ENCODE data around the gene ZDHHC5. TPM values are rescaled to one million over a fixed set of nuclear protein-coding genes. Genes with fewer than 3 reads are reported as not detected.
"Not testable (repeated sequence)": the region's sequence is repeated elsewhere in the genome, so short reads cannot be mapped to it uniquely, and the experiment has no call there.

Gene ZDHHC5
- total RNA-seq, 2 experiments from 2014 or later, result 76.3 to 78.4 TPM

GRCh38 chr11:57658023-57658361, 9.9 kb upstream of the ZDHHC5 start:
- peaks cover 11% of the 10 kb centered on the region for H3K36me3 Mint-ChIP-seq
- H3K9me3 Mint-ChIP-seq, result no peaks in the 10 kb centered on the region
- peaks cover 24% of the 10 kb centered on the region for H3K4me1 Mint-ChIP-seq
- ATAC-seq (ENCODE audit: low read depth) (no peak), DNase-seq (no peak)
- peak overlapping the region; percentile 98 for H3K4me3 Mint-ChIP-seq
- POLR2A ChIA-PET, result interaction anchor here (0.9 to 2.7 kb wide), 3 partner anchors 9 to 90 kb away, joined by 3 to 12 read pairs (median 5); partner anchors contain the start of gene UBE2L6
- peak overlapping the region; percentile 92 for H3K27ac Mint-ChIP-seq
- no peaks in the 10 kb centered on the region for H3K27me3 Mint-ChIP-seq

GRCh38 chr11:57659669-57660068, 8.2 kb upstream of the ZDHHC5 start:
- ATAC-seq (ENCODE audit: low read depth), result no peak
- peaks cover 19% of the 10 kb centered on the region for H3K4me1 Mint-ChIP-seq
- H3K4me3 Mint-ChIP-seq, result no peak overlapping the region

GRCh38 chr11:57662893-57663292, 5.0 kb upstream of the ZDHHC5 start:
- H3K27ac Mint-ChIP-seq, result no peak overlapping the region
- H3K27me3 Mint-ChIP-seq, result no peaks in the 10 kb centered on the region
- DNase-seq, result no peak
- peaks cover 9% of the 10 kb centered on the region for H3K36me3 Mint-ChIP-seq
- H3K9me3 Mint-ChIP-seq, result no peaks in the 10 kb centered on the region
- H3K4me3 Mint-ChIP-seq, result no peak overlapping the region
- POLR2A ChIA-PET, result no interaction called here
- H3K4me1 Mint-ChIP-seq, result peaks cover 16% of the 10 kb centered on the region
- no peak for ATAC-seq (ENCODE audit: low read depth)

More at GRCh38 chr11:57659669-57660068, 8.2 kb upstream of the ZDHHC5 start:
- Mint-ChIP-seq H3K27me3 (no peaks in the 10 kb centered on the region), H3K9me3 (no peaks in the 10 kb centered on the region), H3K36me3 (peaks cover 11% of the 10 kb centered on the region), H3K27ac (no peak overlapping the region)
- no peak for DNase-seq
- POLR2A ChIA-PET, result no interaction called here

- no peaks in the 10 kb centered on the region for H3K27me3 Mint-ChIP-seq
- ATAC-seq (ENCODE audit: low read depth), result no peak
- H3K4me1 Mint-ChIP-seq, result peaks cover 11% of the 10 kb centered on the region
- no peak for DNase-seq
- H3K4me3 Mint-ChIP-seq, result no peak overlapping the region
- POLR2A ChIA-PET, result interaction anchor here (0.7 kb wide), 1 partner anchor 218 kb away, joined by 3 read pairs; no protein-coding TSS in a partner anchor
- no peak overlapping the region for H3K27ac Mint-ChIP-seq
- H3K9me3 Mint-ChIP-seq, result no peaks in the 10 kb centered on the region
- peaks cover 7% of the 10 kb centered on the region for H3K36me3 Mint-ChIP-seq
Measured at GRCh38 chr11:57663975-57664374, 3.9 kb upstream of the ZDHHC5 start.

- no peaks in the 10 kb centered on the region for H3K27me3 Mint-ChIP-seq
- H3K36me3 Mint-ChIP-seq, result peaks cover 6% of the 10 kb centered on the region
- no peaks in the 10 kb centered on the region for H3K9me3 Mint-ChIP-seq
- peak; percentile 73 for ATAC-seq (ENCODE audit: low read depth)
- H3K4me1 Mint-ChIP-seq, result peaks cover 31% of the 10 kb centered on the region
- H3K4me3 Mint-ChIP-seq, result peak overlapping the region; percentile 98
- DNase-seq, result peak; percentile 83
- POLR2A ChIA-PET, result interaction anchor here (0.5 to 2.9 kb wide), 8 partner anchors 9 to 133 kb away, joined by 3 to 15 read pairs (median 6); partner anchors contain the start of genes CLP1, MED19, SELENOH and TMX2
- peak overlapping the region; percentile 96 for H3K27ac Mint-ChIP-seq
Measured at GRCh38 chr11:57667117-57667735, 688 bp upstream of the ZDHHC5 start.

GRCh38 chr11:57668434-57668782, 494 bp downstream of the ZDHHC5 start:
- no peaks in the 10 kb centered on the region for H3K27me3 Mint-ChIP-seq
- H3K4me1 Mint-ChIP-seq, result peaks cover 41% of the 10 kb centered on the region
- H3K27ac Mint-ChIP-seq, result peak overlapping the region; percentile 96
- peak overlapping the region; percentile 98 for H3K4me3 Mint-ChIP-seq
- DNase-seq, result no peak
- no peaks in the 10 kb centered on the region for H3K9me3 Mint-ChIP-seq
- ATAC-seq (ENCODE audit: low read depth), result peak; percentile 2
- H3K36me3 Mint-ChIP-seq, result peaks cover 15% of the 10 kb centered on the region
- POLR2A ChIA-PET, result interaction anchor here (0.5 to 2.9 kb wide), 3 partner anchors 10 to 73 kb away, joined by 3 to 15 read pairs (median 3); partner anchors contain the start of gene SELENOH

GRCh38 chr11:57674251-57674650, 6.3 kb downstream of the ZDHHC5 start:
- ATAC-seq (ENCODE audit: low read depth) (no peak), DNase-seq (no peak)
- no peak overlapping the region for H3K27ac Mint-ChIP-seq
- peaks cover 37% of the 10 kb centered on the region for H3K36me3 Mint-ChIP-seq
- H3K27me3 Mint-ChIP-seq, result no peaks in the 10 kb centered on the region
- H3K9me3 Mint-ChIP-seq, result no peaks in the 10 kb centered on the region
- peaks cover 58% of the 10 kb centered on the region for H3K4me1 Mint-ChIP-seq
- POLR2A ChIA-PET, result no interaction called here
- no peak overlapping the region for H3K4me3 Mint-ChIP-seq

- Mint-ChIP-seq H3K4me1 (peaks cover 53% of the 10 kb centered on the region), H3K27ac (no peak overlapping the region)
Measured at GRCh38 chr11:57675176-57675941, 7.4 kb downstream of the ZDHHC5 start.

GRCh38 chr11:57679396-57679795, 11.5 kb downstream of the ZDHHC5 start:
- no peak overlapping the region for H3K4me3 Mint-ChIP-seq
- no peak for DNase-seq
- no peaks in the 10 kb centered on the region for H3K9me3 Mint-ChIP-seq
- H3K36me3 Mint-ChIP-seq, result peaks cover 38% of the 10 kb centered on the region
- ATAC-seq (ENCODE audit: low read depth), result no peak
- H3K4me1 Mint-ChIP-seq, result peaks cover 42% of the 10 kb centered on the region
- POLR2A ChIA-PET, result interaction anchor here (0.9 to 1.1 kb wide), 2 partner anchors 11 to 18 kb away, joined by 3 to 4 read pairs; no protein-coding TSS in a partner anchor
- H3K27me3 Mint-ChIP-seq, result no peaks in the 10 kb centered on the region
- H3K27ac Mint-ChIP-seq, result no peak overlapping the region

More at GRCh38 chr11:57675176-57675941, 7.4 kb downstream of the ZDHHC5 start:
- no peaks in the 10 kb centered on the region for H3K27me3 Mint-ChIP-seq
- H3K4me3 Mint-ChIP-seq, result no peak overlapping the region
- H3K36me3 Mint-ChIP-seq, result peaks cover 36% of the 10 kb centered on the region
- DNase-seq, result no peak
- ATAC-seq (ENCODE audit: low read depth), result no peak
- H3K9me3 Mint-ChIP-seq, result no peaks in the 10 kb centered on the region
- POLR2A ChIA-PET, result interaction anchor here (1.0 kb wide), 1 partner anchor 66 kb away, joined by 3 read pairs; the partner anchor contains the start of gene SELENOH

- peaks cover 38% of the 10 kb centered on the region for H3K4me1 Mint-ChIP-seq
- no peaks in the 10 kb centered on the region for H3K9me3 Mint-ChIP-seq
- ATAC-seq (ENCODE audit: low read depth) (no peak), DNase-seq (no peak)
- peaks cover 37% of the 10 kb centered on the region for H3K36me3 Mint-ChIP-seq
- POLR2A ChIA-PET, result no interaction called here
- no peaks in the 10 kb centered on the region for H3K27me3 Mint-ChIP-seq
- H3K27ac Mint-ChIP-seq, result peak overlapping the region; percentile 23
- H3K4me3 Mint-ChIP-seq, result peak overlapping the region; percentile 2
Measured at GRCh38 chr11:57680552-57680874, 12.6 kb downstream of the ZDHHC5 start.

GRCh38 chr11:57681168-57681567, 13.3 kb downstream of the ZDHHC5 start:
- Mint-ChIP-seq H3K4me1 (peaks cover 31% of the 10 kb centered on the region), H3K36me3 (peaks cover 37% of the 10 kb centered on the region)
- no peak for ATAC-seq (ENCODE audit: low read depth)

GRCh38 chr11:57690474-57690873, 22.6 kb downstream of the ZDHHC5 start:
- ATAC-seq (ENCODE audit: low read depth); H3K4me3 Mint-ChIP-seq; POLR2A ChIA-PET; H3K27ac Mint-ChIP-seq; DNase-seq; H3K27me3 Mint-ChIP-seq; H3K4me1 Mint-ChIP-seq; H3K9me3 Mint-ChIP-seq: not testable (repeated sequence)
- H3K36me3 Mint-ChIP-seq, result peaks cover 30% of the 10 kb centered on the region

More at GRCh38 chr11:57681168-57681567, 13.3 kb downstream of the ZDHHC5 start:
- H3K4me3 Mint-ChIP-seq, result no peak overlapping the region
- no peak for DNase-seq
- H3K27ac Mint-ChIP-seq, result no peak overlapping the region
- POLR2A ChIA-PET, result no interaction called here
- no peaks in the 10 kb centered on the region for H3K9me3 Mint-ChIP-seq
- H3K27me3 Mint-ChIP-seq, result no peaks in the 10 kb centered on the region

- ATAC-seq (ENCODE audit: low read depth), result no peak
- Mint-ChIP-seq H3K9me3 (no peaks in the 10 kb centered on the region), H3K4me3 (no peak overlapping the region), H3K27me3 (no peaks in the 10 kb centered on the region), H3K4me1 (no peaks in the 10 kb centered on the region), H3K36me3 (peaks cover 27% of the 10 kb centered on the region), H3K27ac (no peak overlapping the region)
- no peak for DNase-seq
- POLR2A ChIA-PET, result interaction anchor here (1.3 kb wide), 1 partner anchor 13 kb away, joined by 5 read pairs; the partner anchor contains the start of genes MED19 and TMX2
Measured at GRCh38 chr11:57698843-57699365, 31.0 kb downstream of the ZDHHC5 start.
